IPS-15b (cell line): ENCODE data around the gene MRPL41.
A peak's percentile ranks its signal among the peaks of the same experiment; 100 is the strongest.
"Not testable (repeated sequence)": the region's sequence is repeated elsewhere in the genome, so short reads cannot be mapped to it uniquely, and the experiment has no call there.

ENCODE experiments used
- H3K27me3 ChIP-seq: one replicate; pipeline ENCODE4 v1.6.1; 2013; ENCODE audit warnings: low read length; ENCODE audit not compliant: control insufficient read depth, insufficient read depth
- H3K36me3 ChIP-seq: one replicate; pipeline ENCODE4 v1.6.1; 2013; ENCODE audit warnings: low read length; ENCODE audit not compliant: control insufficient read depth, insufficient read depth
- H3K4me1 ChIP-seq: one replicate; pipeline ENCODE4 v1.6.1; 2013; ENCODE audit warnings: mild to moderate bottlenecking, low read length; ENCODE audit not compliant: control insufficient read depth, insufficient read depth
- H3K4me3 ChIP-seq: one replicate; pipeline ENCODE4 v1.5.1; 2013; ENCODE audit warnings: low read depth, low read length
- H3K9ac ChIP-seq: one replicate; pipeline ENCODE4 v1.6.1; 2013; ENCODE audit warnings: low read depth, mild to moderate bottlenecking, low read length
- H3K9me3 ChIP-seq: one replicate; pipeline ENCODE4 v1.6.1; 2013; ENCODE audit warnings: mild to moderate bottlenecking, low read length; ENCODE audit not compliant: control insufficient read depth, insufficient read depth

The MRPL41 gene

DNA sequence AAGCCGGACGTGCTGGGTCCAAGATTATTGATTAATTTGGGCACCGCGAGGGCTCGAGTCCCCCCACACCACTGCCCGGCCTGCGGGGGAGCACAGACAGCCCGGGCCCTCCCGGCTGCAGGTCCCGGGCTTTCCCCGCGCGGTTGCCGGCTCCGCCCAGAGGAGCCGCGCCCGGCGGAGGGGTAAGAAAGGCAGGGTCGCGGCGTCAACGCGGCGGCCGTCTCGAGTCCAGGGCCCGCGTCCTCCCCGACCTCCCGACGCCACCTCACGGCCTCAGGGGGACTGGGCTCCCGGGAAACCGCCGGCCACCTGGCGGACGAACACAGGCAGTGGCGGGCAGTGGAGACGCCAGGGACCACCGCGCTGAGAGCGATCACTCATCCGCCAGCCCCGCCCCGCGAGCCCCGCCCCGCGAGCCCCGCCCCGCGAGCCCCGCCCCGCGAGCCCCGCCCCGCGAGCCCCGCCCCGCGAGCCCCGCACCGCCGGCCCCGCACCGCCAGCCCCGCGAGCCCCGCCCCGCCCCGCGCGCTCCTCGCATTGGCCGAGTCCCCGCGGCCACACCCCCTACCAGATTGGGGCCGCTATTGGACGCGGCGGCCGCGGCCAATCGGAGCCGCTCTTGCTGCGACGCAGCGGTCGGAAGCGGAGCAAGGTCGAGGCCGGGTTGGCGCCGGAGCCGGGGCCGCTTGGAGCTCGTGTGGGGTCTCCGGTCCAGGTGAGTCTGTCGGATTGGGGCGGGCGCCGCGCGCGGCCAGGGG, at the start of gene MRPL41:
Gene MRPL41, plus strand, starts transcription at position 616 of the 758 bp plus-strand sequence. CDS start 203 bp downstream, outside the sequence.
- Histone ChIP-seq H3K9me3 (no peaks in the 10 kb centered on the region), H3K9ac (peak within 1 kb of the TSS; percentile 76), H3K4me1 (no peaks in the 10 kb centered on the region), H3K36me3 (peaks cover 19% of the 10 kb centered on the region), H3K27me3 (no peaks in the 10 kb centered on the region), H3K4me3 (peak within 1 kb of the TSS; percentile 85)

DNA sequence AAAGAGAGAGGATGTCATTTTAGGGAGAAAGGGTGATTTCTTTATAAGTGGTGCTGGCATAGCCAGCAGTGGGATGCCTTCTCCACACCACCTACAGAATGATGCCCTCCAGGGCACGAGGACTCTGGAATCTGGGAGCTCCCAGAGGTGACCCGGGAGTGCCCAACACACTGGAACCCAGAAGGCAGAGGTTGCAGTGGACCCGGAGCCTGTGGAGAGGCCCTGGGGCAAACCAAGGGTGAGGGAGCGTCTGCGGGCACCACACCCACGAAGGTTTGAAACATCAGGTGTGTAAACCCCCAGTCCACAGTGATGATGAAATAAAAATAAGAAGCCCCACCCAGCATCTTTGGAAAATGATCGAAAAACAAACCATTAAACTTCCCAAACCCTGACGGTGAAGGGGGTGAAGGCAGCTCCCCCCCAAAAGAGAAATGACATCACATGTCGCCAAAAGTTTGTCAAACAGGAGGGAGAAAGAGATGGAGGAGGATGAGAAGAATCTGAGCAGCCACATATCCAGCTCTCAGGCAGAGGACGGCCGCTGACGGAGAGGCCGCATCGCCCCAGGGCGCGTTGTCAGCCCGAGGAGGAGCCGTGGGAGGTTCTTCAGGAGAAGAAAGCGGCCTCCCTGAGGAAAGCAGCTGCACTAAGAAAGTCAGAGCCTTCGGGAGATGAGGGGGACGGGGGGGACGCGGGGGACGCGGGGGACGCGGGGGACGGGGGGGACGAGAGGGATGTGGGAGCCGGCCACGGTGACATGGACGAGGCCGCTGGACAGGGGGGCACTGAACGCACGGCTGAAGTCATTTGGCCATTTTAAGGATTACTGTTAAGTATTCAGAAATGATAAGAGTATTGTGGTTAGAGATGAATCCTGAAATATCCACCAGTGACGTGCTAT, 49.4 kb upstream of the MRPL41 start:
- H3K4me3 ChIP-seq: no peak overlapping the region
- no peaks in the 10 kb centered on the region for H3K4me1 ChIP-seq
- H3K9me3 ChIP-seq: no peaks in the 10 kb centered on the region
- no peak overlapping the region for H3K9ac ChIP-seq
- no peaks in the 10 kb centered on the region for H3K36me3 ChIP-seq
- no peaks in the 10 kb centered on the region for H3K27me3 ChIP-seq

DNA sequence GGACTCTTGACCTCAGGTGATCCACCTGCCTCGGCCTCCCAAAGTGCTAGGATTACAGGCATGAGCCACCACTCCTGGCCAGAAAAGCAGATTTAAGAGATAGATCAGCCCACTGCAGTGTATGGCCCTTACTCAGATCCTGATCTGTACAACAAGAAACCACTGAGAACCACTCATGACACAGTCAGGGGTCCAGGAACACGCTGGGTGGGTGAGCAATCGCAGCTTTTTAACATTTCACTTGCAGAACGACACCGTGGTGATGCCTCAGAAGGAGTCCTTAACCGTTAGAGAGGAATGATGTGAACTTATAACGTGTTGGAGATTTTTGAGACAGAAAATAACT, 47.3 kb upstream of the MRPL41 start:
- H3K9me3 ChIP-seq: no peaks in the 10 kb centered on the region
- H3K9ac ChIP-seq: no peak overlapping the region
- H3K4me1 ChIP-seq: no peaks in the 10 kb centered on the region
- H3K27me3 ChIP-seq: no peaks in the 10 kb centered on the region
- no peaks in the 10 kb centered on the region for H3K36me3 ChIP-seq
- no peak overlapping the region for H3K4me3 ChIP-seq

DNA sequence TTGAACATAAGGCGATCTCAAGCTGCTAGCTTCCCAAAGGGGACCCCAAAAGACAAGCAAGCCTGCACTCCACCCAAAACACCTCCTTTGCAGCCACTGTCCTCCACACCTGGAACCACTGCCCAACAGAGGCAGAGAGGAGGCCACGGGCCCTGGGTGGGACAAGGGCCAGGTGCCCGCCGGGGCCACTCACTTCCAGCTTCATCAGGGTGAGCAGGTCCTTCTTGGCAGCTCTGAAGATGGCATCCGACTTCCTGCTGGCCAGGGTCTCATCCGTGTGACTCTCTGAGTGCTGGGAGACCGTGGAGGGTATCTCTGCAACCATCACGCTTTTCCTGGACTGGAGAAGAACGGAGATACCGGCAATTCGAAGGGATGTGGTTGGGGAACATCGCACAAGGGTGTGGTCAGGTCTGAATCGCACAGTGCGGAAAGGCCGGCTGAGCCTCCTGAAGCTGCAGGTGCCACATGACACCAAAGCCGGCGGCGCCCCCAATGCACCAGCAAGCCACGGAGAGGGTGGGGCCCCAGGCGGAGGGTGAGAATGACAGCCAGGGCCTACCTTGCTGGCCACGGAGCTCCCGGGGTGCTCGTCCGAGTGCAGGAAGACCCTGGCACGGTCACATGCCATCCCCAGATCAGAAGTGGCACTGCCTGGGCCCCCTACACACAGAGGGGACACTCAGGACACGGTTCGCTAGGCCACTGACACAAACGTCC, 46.1 kb upstream of the MRPL41 start:
- H3K4me3 ChIP-seq: no peak overlapping the region
- H3K36me3 ChIP-seq: no peaks in the 10 kb centered on the region
- no peaks in the 10 kb centered on the region for H3K27me3 ChIP-seq
- H3K9ac ChIP-seq: no peak overlapping the region
- no peaks in the 10 kb centered on the region for H3K9me3 ChIP-seq
- H3K4me1 ChIP-seq: no peaks in the 10 kb centered on the region

DNA sequence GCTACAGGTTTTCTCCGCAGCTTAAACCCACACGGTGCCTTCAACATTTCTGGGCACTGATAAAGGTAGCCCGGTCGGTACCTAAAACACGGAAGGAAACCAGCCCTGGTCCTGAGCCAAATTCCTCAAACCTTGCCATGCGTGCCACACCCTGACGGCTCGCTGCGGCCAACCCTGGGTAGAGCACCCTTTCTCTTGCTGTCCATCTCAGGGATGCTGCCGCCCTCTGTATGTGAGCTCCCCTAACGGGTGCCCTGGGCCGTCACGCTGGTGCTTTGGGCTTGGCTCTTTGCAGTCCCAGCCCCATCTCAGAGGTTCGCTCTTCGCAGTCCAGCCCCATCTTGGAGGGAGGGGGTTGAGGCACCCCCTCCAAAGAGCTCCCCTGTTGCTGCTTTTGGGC, 45.4 kb upstream of the MRPL41 start:
- Histone ChIP-seq H3K4me1 (no peaks in the 10 kb centered on the region), H3K4me3 (no peak overlapping the region), H3K9me3 (no peaks in the 10 kb centered on the region), H3K9ac (no peak overlapping the region), H3K36me3 (no peaks in the 10 kb centered on the region), H3K27me3 (no peaks in the 10 kb centered on the region)

DNA sequence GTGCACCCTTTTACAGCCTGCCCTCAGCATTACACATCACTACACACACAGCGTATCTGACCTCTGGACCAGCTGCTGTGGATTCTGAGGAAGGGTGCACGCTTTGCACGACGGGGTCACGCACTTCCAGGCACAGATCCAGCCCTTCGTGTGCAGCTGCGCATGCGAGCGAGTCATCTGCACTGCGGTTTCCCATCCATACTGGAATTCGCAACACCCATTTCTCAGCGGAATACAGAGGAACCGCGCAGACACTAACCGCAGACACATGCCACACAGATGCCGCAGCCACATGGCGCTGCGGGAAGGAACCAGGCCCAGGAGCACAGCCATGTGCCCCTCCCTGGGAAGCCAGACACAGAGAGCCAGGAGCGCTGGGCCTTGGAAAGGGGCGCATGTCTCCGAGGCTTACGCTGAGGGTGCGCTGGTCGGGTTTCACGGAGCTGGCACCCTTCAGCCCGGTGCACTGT, 44.9 kb upstream of the MRPL41 start:
- no peaks in the 10 kb centered on the region for H3K36me3 ChIP-seq
- H3K4me3 ChIP-seq: no peak overlapping the region
- no peaks in the 10 kb centered on the region for H3K27me3 ChIP-seq
- no peak overlapping the region for H3K9ac ChIP-seq
- no peaks in the 10 kb centered on the region for H3K4me1 ChIP-seq
- no peaks in the 10 kb centered on the region for H3K9me3 ChIP-seq

DNA sequence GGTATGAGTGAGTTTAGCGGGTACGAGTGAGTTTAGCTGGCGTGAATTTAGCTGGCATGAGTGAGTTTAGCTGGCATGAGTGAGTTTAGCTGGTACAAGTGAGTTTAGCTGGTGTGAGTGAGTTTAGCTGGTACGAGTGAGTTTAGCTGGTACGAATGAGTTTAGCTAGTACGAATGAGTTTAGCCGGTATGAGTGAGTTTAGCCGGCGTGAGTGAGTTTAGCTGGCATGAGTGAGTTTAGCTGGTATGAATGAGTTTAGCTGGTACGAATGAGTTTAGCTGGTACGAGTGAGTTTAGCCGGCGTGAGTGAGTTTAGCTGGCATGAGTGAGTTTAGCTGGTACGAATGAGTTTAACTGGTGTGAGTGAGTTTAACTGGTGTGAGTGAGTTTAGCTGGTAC, 42.5 kb upstream of the MRPL41 start:
- Histone ChIP-seq H3K4me3 (no peak overlapping the region), H3K4me1 (no peaks in the 10 kb centered on the region), H3K9me3 (no peaks in the 10 kb centered on the region), H3K27me3 (no peaks in the 10 kb centered on the region), H3K36me3 (no peaks in the 10 kb centered on the region), H3K9ac (no peak overlapping the region)

DNA sequence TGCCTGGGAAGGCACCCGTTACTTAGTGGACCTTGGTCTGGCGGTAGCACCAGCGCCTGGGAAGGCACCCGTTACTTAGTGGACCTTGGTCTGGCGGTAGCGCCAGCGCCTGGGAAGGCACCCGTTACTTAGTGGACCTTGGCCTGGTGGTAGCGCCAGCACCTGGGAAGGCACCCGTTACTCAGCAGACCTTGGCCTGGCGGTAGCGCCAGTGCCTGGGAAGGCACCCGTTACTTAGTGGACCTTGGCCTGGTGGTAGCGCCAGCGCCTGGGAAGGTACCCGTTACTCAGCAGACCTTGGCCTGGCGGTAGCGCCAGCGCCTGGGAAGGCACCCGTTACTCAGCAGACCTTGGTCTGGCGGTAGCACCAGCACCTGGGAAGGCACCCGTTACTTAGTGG, 40.6 kb upstream of the MRPL41 start:
- H3K4me1 ChIP-seq, H3K9ac ChIP-seq, H3K9me3 ChIP-seq, H3K4me3 ChIP-seq, H3K36me3 ChIP-seq, H3K27me3 ChIP-seq: not testable (repeated sequence)

DNA sequence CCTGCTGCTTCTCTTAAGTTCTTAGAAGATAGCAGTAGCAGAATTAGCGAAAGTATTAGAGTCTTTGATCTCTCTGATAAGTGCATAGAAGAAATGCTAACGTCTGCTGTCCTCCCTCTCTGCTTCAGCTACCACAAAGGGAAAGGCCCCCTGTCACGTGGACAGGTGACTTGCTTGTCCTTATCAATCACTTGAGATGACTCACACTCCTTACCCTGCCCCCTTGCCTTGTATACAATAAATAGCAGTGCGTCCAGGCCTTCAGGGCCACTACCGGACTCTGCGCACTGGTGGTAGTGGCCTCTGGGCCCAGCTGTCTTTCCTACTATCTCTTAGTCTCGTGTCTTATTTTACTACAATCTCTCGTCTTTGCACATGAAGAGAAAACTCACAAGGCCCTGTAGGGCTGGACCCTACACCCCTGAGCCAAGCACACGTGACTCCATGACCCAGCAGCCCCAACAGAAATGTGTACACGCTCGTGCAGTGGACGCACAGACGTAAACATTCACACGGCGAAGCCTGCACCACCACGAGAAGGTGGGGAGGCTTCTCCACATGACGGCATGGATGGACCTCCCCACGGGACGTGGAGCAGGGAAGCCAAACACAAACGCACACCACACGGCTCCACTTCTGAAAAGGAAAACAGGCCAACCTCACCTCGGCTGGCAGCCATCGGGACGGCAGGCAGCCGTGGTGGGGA, 39.8 kb upstream of the MRPL41 start:
- H3K9ac ChIP-seq: no peak overlapping the region

DNA sequence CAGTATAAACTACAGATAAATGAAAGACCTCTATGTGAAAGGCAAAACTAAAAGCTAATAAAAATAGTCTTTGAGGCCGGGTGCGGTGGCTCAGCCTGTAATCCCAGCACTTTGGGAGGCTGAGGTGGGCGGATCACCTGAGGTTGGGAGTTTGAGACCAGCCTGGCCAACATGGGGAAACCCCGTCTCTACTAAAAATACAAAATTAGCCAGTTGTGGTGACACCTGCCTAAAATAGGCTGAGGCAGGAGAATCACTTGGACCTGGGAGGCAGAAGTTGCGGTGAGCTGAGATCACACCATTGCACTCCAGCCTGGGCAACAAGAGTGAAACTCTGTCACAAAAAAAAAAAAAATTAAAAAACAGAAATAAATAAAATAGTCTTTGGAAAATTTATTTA, 38.5 kb upstream of the MRPL41 start:
- H3K4me3 ChIP-seq, H3K4me1 ChIP-seq, H3K9ac ChIP-seq, H3K36me3 ChIP-seq, H3K27me3 ChIP-seq, H3K9me3 ChIP-seq: not testable (repeated sequence)

More for the DNA sequence above, 39.8 kb upstream of the MRPL41 start:
- no peak overlapping the region for H3K4me3 ChIP-seq
- H3K4me1 ChIP-seq: no peaks in the 10 kb centered on the region
- no peaks in the 10 kb centered on the region for H3K27me3 ChIP-seq
- no peaks in the 10 kb centered on the region for H3K9me3 ChIP-seq
- no peaks in the 10 kb centered on the region for H3K36me3 ChIP-seq

DNA sequence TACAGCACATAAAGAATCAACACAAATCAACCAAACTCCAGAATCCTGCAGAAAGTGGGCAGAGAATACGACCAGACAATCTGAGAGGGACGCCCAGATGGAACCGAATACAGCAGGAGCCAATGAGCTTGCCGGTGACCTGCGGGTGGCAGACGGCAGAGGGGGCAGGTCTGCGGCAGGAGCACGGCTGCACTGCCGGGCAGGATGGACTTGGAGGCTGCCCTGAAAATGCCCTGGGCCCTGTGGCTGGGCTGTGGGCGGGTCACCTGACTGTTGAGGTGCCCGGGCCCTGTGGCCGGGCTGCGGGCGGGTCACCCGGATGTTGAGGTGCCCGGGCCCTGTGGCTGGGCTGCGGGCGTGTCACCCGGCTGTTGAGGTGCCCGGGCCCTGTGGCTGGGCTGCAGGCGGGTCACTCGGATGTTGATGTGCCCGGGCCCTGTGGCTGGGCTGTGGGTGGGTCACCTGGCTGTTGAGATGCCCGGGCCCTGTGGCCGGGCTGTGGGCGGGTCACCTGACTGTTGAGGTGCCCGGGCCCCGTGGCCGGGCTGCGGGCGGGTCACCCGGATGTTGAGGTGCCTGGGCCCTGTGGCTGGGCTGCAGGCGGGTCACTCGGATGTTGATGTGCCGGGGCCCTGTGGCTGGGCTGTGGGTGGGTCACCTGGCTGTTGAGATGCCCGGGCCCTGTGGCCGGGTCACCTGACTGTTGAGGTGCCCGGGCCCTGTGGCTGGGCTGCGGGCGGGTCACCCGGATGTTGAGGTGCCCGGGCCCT, 37.7 kb upstream of the MRPL41 start:
- not testable (repeated sequence) for H3K4me1 ChIP-seq, H3K4me3 ChIP-seq, H3K27me3 ChIP-seq, H3K9ac ChIP-seq, H3K9me3 ChIP-seq, H3K36me3 ChIP-seq
